Neural cell (in vitro differentiated cells): ENCODE data around the gene SPTA1.

Source experiments
- CTCF ChIP-seq: fragments of 450-650 bp; IDR thresholded peaks from 2 replicates; pipeline ENCODE4 v1.5.1; 2014; ENCODE audit warnings: antibody characterized with exemption, mild to moderate bottlenecking, moderate library complexity; ENCODE audit not compliant: poor library complexity, severe bottlenecking
- EP300 ChIP-seq: fragments of 450-650 bp; conservative IDR thresholded peaks from 2 replicates; pipeline ENCODE4 v1.6.1; 2014; ENCODE audit warnings: antibody characterized with exemption, mild to moderate bottlenecking, moderate library complexity; ENCODE audit not compliant: poor library complexity, severe bottlenecking
- EZH2 ChIP-seq: fragments of 200-600, 300-800 bp; shearing (Covaris generic), sonication (generic); IDR thresholded peaks from 2 replicates; pipeline ENCODE4 v1.6.1; 2014; ENCODE audit warnings: antibody characterized with exemption, low read length, borderline replicate concordance, mild to moderate bottlenecking; ENCODE audit not compliant: insufficient read depth, poor library complexity, severe bottlenecking
- MXI1 ChIP-seq: fragments of 450-650 bp; conservative IDR thresholded peaks from 2 replicates; pipeline ENCODE4 v1.6.1; 2014; ENCODE audit warnings: antibody characterized with exemption, mild to moderate bottlenecking; ENCODE audit not compliant: poor library complexity, severe bottlenecking
- RAD21 ChIP-seq: fragments of 450-650 bp; conservative IDR thresholded peaks from 2 replicates; pipeline ENCODE4 v1.6.1; 2014; ENCODE audit warnings: antibody characterized with exemption, mild to moderate bottlenecking, moderate library complexity
- REST ChIP-seq: IDR thresholded peaks from 2 replicates; pipeline ENCODE4 v1.6.1; 2012; ENCODE audit warnings: borderline replicate concordance
- TAF1 ChIP-seq: IDR thresholded peaks from 2 replicates; pipeline ENCODE4 v1.6.1; 2012; ENCODE audit warnings: low read depth

- TF ChIP-seq CTCF (no peak), TAF1 (no peak), EP300 (no peak), EZH2 (no peak), MXI1 (no peak), REST (no peak), RAD21 (no peak)
These were observed 24.6 kb upstream of the SPTA1 start for GRCh38 chr1:158711098-158711497.
